CD4-positive, alpha-beta T cell treated with Interleukin-4 for 1 hour (primary cell): ENCODE results near the gene SEMG1.
A peak's percentile ranks its signal among the peaks of the same experiment; 100 is the strongest.

Experiments used
- DNase-seq, 2 donors: peaks; one replicate each; pipeline ENCODE4 v3.0.0-alpha.2; 2020 to 2022

The SEMG1 gene

DNA sequence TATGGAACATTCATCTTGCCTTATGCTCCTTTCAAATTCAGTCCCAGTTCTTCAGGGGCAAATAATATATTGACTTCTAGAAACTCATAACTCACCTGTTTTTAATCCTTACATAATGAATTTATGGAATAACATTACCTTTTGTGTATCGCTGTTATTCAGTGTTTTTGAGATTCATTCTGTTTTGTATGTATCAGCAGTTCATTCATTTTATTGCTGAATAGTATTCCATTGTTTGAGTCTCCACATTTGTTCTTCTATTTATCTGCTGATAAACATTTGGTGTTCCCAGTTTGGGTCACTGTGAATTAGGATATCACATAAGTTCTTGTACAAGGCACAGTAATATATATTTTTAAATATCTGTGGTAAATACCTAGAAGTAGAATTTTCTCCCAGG is 19.5 kb downstream of the SEMG1 start:
- DNase-seq: no peak

DNA sequence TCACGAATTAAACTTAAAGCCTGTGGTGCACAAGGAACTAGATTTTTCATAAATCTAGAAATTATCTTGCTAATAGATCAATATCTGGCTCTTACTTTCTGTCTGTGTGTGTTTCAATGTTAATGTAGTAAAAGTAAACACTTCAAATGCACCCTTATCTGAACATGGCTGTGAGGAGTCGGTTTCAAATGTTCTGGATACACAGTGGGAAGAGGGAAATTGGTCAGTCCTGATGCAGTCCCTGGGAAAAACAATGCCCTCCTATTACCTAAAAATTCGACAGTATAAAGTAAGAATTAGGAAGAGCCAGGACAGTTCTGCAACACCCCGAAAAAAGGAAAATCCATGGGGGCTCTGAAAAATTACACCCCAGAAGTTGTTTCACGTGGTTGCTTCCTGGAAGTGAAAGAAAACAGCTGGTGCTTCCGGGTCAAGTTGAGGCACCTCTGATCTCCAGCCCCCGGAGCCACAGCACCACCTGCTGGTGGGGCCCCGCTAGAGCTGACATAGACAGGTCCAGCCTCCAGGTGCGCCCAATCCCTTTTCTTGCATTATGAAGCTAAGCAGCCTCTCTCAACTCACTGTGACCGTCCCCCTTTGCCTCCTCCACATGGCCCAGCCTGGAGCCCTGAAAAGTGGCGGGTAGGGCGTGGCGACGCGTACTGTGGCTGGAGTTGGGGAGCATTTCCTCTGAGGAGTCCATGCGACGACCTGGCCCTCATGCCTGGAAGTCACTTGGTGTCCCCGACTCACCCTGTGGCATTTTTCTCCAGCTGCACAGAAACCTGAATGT is 22.6 kb downstream of the SEMG1 start:
- DNase-seq: peak in 1 of 2 donors; percentile 11

DNA sequence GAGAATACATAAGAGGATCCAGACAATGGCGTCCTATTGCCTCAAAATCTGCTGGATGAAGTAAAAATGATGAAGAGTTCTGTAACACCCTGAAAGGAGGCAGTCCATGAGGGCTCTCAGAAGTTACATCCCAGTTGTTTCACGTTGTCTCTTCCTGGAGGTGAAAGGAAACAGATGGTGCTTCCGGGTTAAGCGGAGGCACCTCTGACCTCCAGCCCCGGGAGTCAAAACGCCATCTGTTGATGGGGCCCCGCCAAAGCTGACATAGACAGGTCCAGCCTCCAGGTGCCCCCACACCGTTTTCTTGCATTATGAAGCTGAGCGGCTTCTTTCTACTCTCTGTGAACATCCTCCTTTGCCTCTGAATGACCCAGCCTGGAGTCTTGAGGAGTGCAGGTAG is 23.8 kb downstream of the SEMG1 start:
- DNase-seq: no peak

DNA sequence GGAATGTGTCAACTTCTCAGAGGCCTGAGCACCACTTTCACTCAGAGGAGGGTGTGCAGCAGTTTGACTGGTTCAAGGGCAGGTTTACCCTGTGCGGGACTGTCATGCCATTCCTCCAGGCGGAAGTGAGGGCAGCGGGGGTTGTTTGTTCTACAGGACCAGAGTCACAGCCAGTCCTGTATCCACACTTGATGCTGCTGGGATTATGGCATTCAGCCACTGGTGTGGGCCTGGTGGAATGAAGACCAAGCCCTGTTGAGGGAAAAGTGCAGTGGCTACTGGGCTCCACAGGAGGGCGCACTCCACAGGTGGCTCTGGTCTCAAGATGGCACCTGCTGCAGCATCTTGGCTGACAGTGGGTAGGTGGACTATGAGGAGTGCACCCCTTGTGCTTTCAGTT is 29.2 kb downstream of the SEMG1 start:
- DNase-seq: no peak

DNA sequence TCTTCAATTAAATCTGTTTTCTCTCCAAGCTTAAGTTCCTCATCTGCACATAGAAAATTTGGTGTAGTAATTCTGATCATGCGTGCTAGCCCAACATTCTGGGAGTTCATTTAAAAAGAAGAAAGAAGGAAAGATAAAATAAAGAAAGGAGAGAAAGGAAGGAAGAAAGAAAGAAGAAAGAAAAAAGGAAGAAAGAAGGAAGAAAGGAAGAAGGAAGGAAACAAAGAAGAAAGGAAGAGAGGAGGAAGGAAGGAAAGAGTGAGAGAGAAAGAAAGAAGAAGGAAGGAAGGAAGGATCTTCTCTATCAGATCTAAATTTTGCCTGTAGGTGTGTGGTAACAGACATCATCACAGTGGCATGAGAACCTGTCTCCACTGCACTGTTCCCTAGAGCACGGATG is 31.3 kb downstream of the SEMG1 start:
- no peak for DNase-seq

DNA sequence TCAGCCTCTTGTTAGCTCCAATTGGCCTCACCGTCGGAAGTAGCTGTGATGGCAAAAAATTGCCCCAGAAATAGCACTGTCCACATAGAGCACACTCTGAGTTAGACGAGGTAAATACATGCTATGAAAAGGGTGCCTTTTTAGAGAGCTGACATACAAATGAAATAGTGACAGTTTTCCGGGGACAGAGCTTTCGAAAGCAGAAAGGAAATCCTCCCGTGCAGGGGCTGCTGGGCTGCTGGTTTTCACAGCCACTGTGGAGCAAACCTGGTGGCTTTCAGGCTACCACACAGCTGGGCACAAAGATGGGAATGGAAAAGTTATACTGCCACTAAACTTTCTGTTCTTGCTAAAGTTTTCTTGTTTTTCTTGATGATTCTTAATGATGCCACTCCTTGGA is 39.3 kb downstream of the SEMG1 start:
- no peak for DNase-seq

DNA sequence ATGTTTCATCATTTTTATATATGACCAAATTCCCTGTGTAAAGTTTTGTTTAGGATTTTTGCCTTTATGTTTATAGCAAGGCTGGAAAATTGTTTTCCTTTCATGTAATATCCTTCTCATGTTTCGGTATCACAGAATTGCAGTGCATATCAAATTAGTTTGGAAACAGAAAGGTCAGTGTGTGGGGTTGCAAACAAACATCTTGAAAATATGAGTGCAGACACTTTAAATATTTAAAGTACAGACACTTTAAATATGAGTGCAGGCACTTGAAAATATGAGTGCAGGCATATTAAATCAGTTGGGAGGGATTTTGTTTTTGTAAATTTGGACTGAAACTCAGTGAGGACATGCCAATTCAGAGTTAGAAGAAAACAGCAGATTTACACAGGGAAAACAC is 41.0 kb downstream of the SEMG1 start:
- no peak for DNase-seq

DNA sequence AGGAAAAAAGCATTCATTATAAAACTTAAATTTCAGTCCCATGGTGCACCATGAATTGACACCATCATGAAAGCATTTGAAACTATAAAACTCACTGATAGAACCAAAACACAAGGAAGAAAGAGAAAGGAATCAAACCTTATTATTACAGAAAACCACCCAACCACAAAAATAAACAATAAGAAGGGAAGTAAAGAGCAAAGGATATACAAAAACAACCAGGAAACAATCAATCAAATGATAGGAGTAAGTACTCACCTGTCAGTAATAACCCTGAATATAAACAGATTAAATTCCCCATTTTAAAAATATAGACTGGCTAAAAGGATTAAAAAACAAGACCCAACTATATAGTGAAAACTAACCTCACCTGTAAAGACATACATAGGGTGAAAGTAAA is 41.8 kb downstream of the SEMG1 start:
- no peak for DNase-seq

DNA sequence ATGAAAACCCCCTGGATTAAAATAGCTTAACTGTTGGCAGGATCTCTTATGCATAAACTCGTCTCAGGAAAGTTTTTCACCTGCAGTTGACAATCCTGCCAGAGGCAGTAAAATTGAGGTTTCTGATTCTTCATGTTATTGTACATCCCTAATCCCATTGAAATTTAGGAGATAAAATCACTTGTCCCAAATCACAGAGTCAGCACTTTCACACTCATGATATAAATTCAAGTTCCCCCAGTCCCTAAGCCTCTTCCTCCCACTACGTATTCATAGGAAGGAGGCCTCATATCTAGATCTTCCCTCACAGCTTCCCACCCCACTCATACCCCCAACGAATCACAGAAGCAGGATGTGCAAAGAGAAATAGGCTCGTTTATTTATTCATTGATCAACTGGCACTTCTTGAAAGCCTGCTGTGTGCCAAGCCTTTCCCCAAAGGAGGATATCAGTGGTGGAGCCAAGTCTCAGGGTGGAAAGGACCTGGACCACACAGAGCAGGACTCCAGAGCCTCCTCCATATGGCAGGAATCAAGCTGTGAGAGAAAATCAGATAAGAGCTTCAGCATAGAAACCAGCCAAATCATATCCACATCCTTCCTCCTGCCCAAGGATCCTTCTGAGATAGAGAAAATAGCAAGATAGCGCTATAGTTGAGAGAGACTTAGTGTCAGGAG is 45.2 kb downstream of the SEMG1 start:
- no peak for DNase-seq

DNA sequence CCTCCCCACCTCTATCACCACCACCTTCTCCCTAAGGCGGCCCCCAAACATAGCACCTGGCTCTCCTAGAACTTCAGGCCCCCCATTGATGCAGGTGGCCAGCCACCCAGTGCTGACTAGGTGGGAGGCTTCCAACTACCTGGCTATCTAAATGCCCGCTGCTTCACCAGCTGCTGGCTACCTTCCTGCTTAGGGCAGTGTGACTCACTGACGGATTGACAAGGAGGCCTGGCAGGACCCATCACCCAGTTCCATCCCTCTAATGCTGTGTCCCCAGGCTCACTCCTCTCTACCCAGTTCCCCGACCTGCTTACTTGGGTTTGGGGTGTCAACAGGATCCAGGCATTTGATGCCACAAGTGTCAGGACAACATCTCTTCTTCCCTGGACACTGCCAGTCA is 46.4 kb downstream of the SEMG1 start:
- DNase-seq: no peak

DNA sequence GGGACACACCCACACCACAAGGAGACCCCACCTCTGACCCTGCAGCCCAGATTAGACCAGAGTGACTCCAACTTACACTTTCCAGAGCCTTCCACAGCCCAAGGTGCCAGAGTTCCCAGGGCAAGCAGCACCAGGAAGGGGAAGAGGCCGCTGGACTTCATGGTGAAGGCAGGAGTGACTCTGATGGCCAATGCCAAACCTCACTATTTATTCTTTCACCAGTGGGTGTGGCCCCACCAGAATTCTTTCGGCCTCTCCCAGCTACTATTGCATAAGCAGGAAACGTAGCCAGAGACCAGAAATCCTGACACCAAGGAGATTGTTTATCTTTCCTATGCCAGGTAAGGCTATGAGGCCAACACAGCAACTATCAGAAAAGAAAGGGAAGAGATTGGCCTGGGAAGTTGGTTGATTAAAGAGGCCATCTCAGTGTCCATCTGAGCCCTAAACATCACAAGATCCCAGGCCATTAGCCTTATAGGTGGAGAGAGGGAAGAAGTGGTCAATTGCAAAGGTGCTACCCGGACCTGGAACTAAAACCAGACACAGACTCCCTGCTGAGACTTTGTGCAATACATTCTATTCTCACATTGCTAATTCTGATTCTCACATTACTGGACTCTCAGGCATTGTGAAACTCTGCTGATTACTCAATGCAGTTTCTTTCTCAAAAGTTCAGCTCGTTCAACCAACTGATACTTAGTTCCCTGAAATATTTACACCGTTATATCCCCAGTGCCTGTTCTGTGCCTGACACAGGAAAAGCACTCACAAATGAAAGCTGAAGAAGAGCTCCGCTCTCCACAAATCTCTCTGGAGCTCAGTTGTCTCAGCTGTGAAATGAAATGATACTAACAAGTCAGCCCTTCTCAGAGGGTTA is 47.8 kb downstream of the SEMG1 start, which contains the start of gene SLPI:
Gene SLPI, minus strand, starts transcription at position 182 of the 880 bp plus-strand sequence. Its CDS starts 21 bp downstream, at position 161.
- DNase-seq: no peak

DNA sequence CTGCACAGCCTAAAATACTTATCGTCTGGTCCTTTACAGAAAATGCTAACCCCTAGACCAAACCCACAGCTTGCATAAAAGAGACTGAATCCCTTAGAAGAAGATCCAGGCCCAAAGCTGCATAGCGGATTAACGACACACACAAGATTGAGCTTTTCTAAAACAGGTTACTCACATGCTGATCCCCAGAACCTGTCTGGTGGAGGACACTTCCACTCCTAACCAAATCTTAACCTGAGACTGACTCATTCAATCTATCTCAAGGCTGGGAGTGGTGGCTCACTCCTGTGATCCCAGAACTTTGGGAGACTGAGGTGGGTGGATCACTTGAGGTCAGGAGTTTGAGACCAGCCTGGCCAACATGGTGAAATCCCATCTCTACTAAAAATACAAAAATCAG is 50.3 kb downstream of the SEMG1 start:
- DNase-seq: no peak

DNA sequence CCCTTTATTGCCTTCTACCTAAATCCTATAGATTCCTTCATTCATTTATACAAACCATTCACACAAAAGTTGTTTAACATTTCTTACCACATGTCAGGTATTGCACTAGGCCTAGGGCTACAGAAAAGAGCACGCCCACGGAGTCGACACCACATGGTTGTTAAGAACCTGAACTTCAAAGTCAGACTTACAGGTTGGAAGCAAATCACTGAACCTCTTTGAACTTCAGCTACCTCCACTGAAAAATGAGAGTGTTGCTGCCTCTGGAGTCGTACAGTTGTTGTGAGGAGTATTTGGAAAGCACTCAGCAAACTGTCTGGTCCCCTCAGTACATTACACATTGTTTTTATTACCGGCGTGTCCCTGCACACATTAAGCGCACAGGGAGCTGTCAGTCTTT is 50.9 kb downstream of the SEMG1 start:
- no peak for DNase-seq

DNA sequence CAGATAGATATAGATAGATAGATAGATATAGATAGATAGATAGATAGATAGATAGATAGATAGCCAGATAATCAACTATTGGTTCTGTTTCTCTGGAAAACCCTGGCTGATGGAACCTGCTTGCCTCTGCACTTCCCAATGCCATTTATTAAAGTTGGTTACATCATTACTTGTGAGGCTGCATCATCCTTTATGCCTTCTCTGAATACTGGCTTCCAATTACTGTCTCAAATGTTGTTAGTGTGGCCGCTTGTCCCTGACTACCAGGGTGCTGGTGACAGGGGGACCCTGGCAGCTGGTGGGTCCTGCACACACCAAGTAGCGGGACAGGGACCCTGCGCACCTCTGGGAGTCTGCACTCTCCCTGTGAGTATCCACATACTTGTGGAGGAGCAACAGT is 51.4 kb downstream of the SEMG1 start:
- DNase-seq: no peak

DNA sequence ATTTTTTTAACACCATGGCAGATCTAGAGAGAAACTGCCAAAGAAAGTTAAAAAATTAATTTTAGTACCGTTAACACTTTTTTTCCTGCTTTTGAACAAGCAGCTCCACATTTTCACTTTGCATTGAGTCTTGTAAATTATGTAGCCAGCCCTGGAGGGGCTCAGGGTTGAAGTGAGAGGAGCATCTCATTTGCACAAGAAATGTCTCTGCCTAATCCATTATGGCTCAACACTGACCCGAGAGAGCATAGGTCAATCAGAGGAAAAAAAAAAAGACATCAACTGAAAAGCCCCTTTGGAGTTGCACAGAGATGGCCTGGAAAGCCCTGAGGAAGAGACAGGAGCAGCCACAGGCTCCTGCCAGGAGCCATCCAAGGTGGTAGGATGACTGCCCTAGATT is 51.8 kb downstream of the SEMG1 start:
- no peak for DNase-seq
